PC-3 (cell line): ENCODE data around the gene PDLIM1. TPM values are rescaled to one million over a fixed set of nuclear protein-coding genes. Genes with fewer than 3 reads are reported as not detected.

Experiments used
- ATAC-seq: fragments of 200-7000 bp; cut with Tn5 transposase; 2 replicates; pipeline ENCODE4 v1.9.1; 2020; ENCODE audit warnings: mild to moderate bottlenecking, moderate library complexity
- BruUV-seq: library from RNA; stranded (reverse); fragments of 400-500 nt; replicated peaks from 2 replicates; lab custom pipeline; 2021; lab: Mats Ljungman, UMichigan
- CTCF ChIA-PET: fragments of 300-600 bp; sonication (Branson Sonifier 250); formaldehyde crosslinking; loops from one replicate; lab custom pipeline; 2022; ENCODE audit warnings: antibody characterized with exemption; lab: Charles Lee
- POLR2A ChIA-PET: fragments of 300-600 bp; sonication (Branson Sonifier 250); formaldehyde crosslinking; loops from one replicate; lab custom pipeline; 2022; ENCODE audit warnings: antibody characterized with exemption; ENCODE audit not compliant: unreplicated experiment; lab: Charles Lee
- DNase-seq: peaks from one replicate; pipeline ENCODE4 v3.0.0-alpha.2; 2015
- H2AFZ ChIP-seq: fragments of 300-600 bp; sonication (generic); 2 replicates; pipeline ENCODE4 v1.6.0; 2016; ENCODE audit warnings: antibody characterized with exemption, low read length
- H3F3A ChIP-seq: fragments of 300-600 bp; sonication (generic); one replicate; pipeline ENCODE4 v1.6.0; 2017; ENCODE audit warnings: antibody characterized with exemption, low read length, control low read depth, mild to moderate bottlenecking; ENCODE audit not compliant: unreplicated experiment
- H3K27ac ChIP-seq: fragments of 300-600 bp; sonication (generic); 2 replicates; pipeline ENCODE4 v1.5.1; 2016; ENCODE audit warnings: mild to moderate bottlenecking, low read length
- H3K27me3 ChIP-seq: fragments of 300-600 bp; sonication (generic); 2 replicates; pipeline ENCODE4 v1.6.1; 2016; ENCODE audit warnings: low read length, mixed read lengths
- H3K36me3 ChIP-seq: fragments of 300-600 bp; sonication (generic); 2 replicates; pipeline ENCODE4 v1.6.1; 2016; ENCODE audit warnings: low read depth, mixed run types, low read length, mixed read lengths
- H3K4me1 ChIP-seq: fragments of 300-600 bp; sonication (generic); 2 replicates; pipeline ENCODE4 v1.5.1; 2016; ENCODE audit warnings: low read length; ENCODE audit not compliant: insufficient read depth
- H3K4me2 ChIP-seq: fragments of 300-600 bp; sonication (generic); 2 replicates; pipeline ENCODE4 v1.6.0; 2016; ENCODE audit warnings: low read length
- H3K4me3 ChIP-seq: fragments of 300-600 bp; sonication (generic); 2 replicates; pipeline ENCODE4 v1.5.1; 2016; ENCODE audit warnings: mild to moderate bottlenecking, low read length, mixed read lengths
- H3K79me2 ChIP-seq: fragments of 300-600 bp; sonication (generic); 2 replicates; pipeline ENCODE4 v1.6.1; 2017; ENCODE audit warnings: low read length, mixed read lengths
- H3K9ac ChIP-seq: fragments of 300-600 bp; sonication (generic); 2 replicates; pipeline ENCODE4 v1.6.0; 2016; ENCODE audit warnings: mild to moderate bottlenecking, low read length
- H3K9me2 ChIP-seq: fragments of 300-600 bp; sonication (generic); replicated peaks from 2 replicates; pipeline ENCODE4 v1.6.1; 2016; ENCODE audit warnings: mixed run types, low read length, mixed read lengths
- H3K9me3 ChIP-seq: fragments of 300-600 bp; sonication (generic); 2 replicates; pipeline ENCODE4 v1.6.1; 2016; ENCODE audit warnings: low read length, mixed read lengths
- H4K20me1 ChIP-seq: fragments of 300-600 bp; sonication (generic); 2 replicates; pipeline ENCODE4 v1.6.1; 2016; ENCODE audit warnings: low read length, mixed read lengths
- CTCF ChIP-seq: fragments of 300-600 bp; sonication (generic); conservative IDR thresholded peaks from 2 replicates; pipeline ENCODE4 v1.5.1; 2017; ENCODE audit warnings: antibody characterized with exemption, low read depth, mild to moderate bottlenecking, low read length
- EZH2 ChIP-seq: fragments of 300-600 bp; sonication (generic); IDR thresholded peaks from one replicate; pipeline ENCODE4 v1.6.1; 2017; ENCODE audit warnings: antibody characterized with exemption, mild to moderate bottlenecking, low read length; ENCODE audit not compliant: unreplicated experiment
- EZH2phosphoT487 ChIP-seq: fragments of 300-600 bp; sonication (generic); IDR thresholded peaks from 2 replicates; pipeline ENCODE4 v1.6.1; 2018; ENCODE audit warnings: mild to moderate bottlenecking, antibody characterized with exemption, low read length, borderline replicate concordance
- intact Hi-C: fragments of 100-400 bp; cut with micrococcal nuclease; formaldehyde crosslinking; loops from 2 replicates; pipeline ENCODE4 v1.9.0; 2023
- total RNA-seq: library from RNA; depleted of rRNA; stranded (reverse); fragments of >200 nt; gene quantifications from 2 replicates; pipeline ENCODE4 v1.2.3, GENCODE V29; 2014

Gene PDLIM1
- total RNA-seq, 1 experiment from 2014 or later = 28.2 TPM

DNA sequence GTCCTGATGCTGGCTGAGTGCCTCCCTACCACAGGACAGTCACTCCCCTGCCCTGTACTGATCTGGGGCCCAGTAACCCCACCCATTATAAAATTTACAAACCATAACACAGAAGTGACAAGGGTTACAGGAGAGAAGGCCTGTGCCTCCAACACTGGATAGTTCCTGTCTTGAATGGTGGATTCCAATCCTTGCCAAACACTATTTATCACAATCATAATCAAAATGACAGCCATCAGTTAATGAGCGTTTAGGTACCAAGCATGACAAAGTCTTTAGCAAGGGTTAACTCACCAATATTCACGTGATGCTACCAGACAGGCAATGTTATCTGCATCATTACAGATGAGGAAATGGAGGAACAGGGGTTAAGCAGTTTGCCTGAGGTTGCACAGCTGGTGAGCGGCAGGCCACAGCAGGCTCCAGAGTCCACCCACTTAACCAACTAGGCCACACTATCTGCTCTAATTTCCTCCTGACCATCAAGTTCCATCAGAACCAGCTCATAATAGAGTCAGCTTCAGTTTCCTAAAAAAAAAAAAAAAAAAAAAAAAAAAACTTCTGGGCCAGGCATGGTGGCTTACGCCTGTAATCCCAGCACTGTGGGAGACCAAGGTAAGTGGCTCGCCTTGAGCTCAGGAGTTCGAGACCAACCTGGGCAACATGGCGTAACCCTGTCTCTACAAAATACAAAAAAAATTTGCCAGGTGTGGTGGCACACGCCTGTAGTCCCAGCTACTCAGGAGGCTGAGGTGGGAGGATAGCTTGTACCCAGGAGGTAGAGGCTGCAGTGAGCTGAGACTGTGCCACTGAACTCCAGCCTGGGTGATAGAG, 14.2 kb downstream of the PDLIM1 start:
- no peak overlapping the region for H3K4me2 ChIP-seq
- H3K9ac ChIP-seq = no peak overlapping the region
- no peaks in the 10 kb centered on the region for H3K9me2 ChIP-seq
- no peak overlapping the region for H2AFZ ChIP-seq
- no peak overlapping the region for H3K27ac ChIP-seq
- ChIA-PET CTCF (no interaction called here), POLR2A (no interaction called here)
- DNase-seq (no peak), ATAC-seq (no peak)
- no peak for TF ChIP-seq CTCF
- TF ChIP-seq EZH2phosphoT487 = no peak
- no peak for TF ChIP-seq EZH2
- H3K36me3 ChIP-seq = peaks cover under 1% of the 10 kb centered on the region; the same call in 1 of the 2 replicates
- H3F3A ChIP-seq = no peaks in the 10 kb centered on the region
- no peaks in the 10 kb centered on the region; the same call in 1 of the 2 replicates for H4K20me1 ChIP-seq
- no peaks in the 10 kb centered on the region for H3K27me3 ChIP-seq
- H3K4me3 ChIP-seq = no peak overlapping the region
- peaks cover 78% of the 10 kb centered on the region for H3K79me2 ChIP-seq
- H3K4me1 ChIP-seq = peaks cover 38% of the 10 kb centered on the region
- intact Hi-C loops = no loop called here
- no TSS peak for BruUV-seq
- no peaks in the 10 kb centered on the region for H3K9me3 ChIP-seq

- Histone ChIP-seq H3K4me3 (no peak overlapping the region), H3K36me3 (peaks cover 3% of the 10 kb centered on the region; the same call in 1 of the 2 replicates), H3K9me3 (no peaks in the 10 kb centered on the region), H3K4me1 (peaks cover 38% of the 10 kb centered on the region), H3K9ac (no peak overlapping the region), H3K4me2 (no peak overlapping the region), H3K9me2 (no peaks in the 10 kb centered on the region), H2AFZ (no peak overlapping the region), H3F3A (no peaks in the 10 kb centered on the region), H3K27me3 (no peaks in the 10 kb centered on the region), H3K27ac (no peak overlapping the region), H3K79me2 (peaks cover 73% of the 10 kb centered on the region), H4K20me1 (no peaks in the 10 kb centered on the region; the same call in 1 of the 2 replicates)
- ChIA-PET CTCF (no interaction called here), POLR2A (no interaction called here)
- DNase-seq (no peak), ATAC-seq (no peak)
- BruUV-seq = no TSS peak
- TF ChIP-seq CTCF (no peak), EZH2 (no peak), EZH2phosphoT487 (no peak)
- intact Hi-C loops = no loop called here
Observed at GRCh38 chr10:95275726-95276366, 15.0 kb downstream of the PDLIM1 start.
